ENCODE results near the gene FNDC10. TPM values are rescaled to one million over a fixed set of nuclear protein-coding genes. Genes with fewer than 3 reads are reported as not detected.
A peak's percentile ranks its signal among the peaks of the same experiment; 100 is the strongest.

Gene FNDC10
- total and polyA plus RNA-seq, 9 of the 15 experiments (the other 6 are each of a cell fraction or from before 2014, with no cell fraction given): 0.08 to 6.3 (median 1.6) TPM

DNA sequence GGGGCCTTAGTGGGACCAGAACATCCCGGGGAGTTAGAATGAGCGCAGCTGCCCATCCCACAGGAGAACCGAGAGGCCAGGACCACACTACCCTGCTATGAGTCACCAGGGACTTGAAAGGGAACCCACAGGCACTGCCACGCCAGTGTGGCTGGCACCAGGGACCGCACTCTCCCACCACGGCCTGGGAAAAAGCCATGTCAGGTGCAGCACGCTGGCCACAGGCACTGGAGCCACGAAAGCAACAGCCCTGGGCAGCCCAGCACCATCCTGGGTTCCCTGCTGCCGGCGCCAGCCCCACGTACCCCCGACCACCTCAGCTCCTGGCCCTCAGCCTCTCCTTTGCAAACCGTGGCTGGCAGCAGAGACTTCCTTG is 45.4 kb downstream of the FNDC10 start:
- no peaks in the 10 kb centered on the region; the same call in 1 of the 2 replicates for H3K9me3 ChIP-seq (replicated peaks; ENCODE audit: control insufficient read depth, insufficient read depth, low read depth, low read length)
- no peak overlapping the region for H3K27ac ChIP-seq (ENCODE audit: extremely low read depth, low read depth, low read length)
- no TSS peak for BruUV-seq (replicated peaks)
- ATAC-seq (no peak), FAIRE-seq (no peak), DNase-seq (ENCODE audit: extremely low read depth in 1 of 4, low spot score in 3 of 4) (no peak)
- POLR2A ChIA-PET: interaction anchor here (0.6 to 5.0 kb wide), 6 partner anchors 9 to 59 kb away, joined by 3 to 36 read pairs (median 6); no protein-coding TSS in a partner anchor
- peaks cover 0 to 38% of the 10 kb centered on the region in 2 experiments; a peak in 3 of 5 replicates for H3K4me1 ChIP-seq (replicated peaks in 1 of 2; ENCODE audit: control insufficient read depth in 2 of 2, insufficient read depth in 2 of 2, low read length in 2 of 2)
- H2AFZ ChIP-seq (ENCODE audit: low read depth, low read length): no peak overlapping the region
- in situ Hi-C loops (cut with MboI) (no loop called here), intact Hi-C loops (cut with micrococcal nuclease) (no loop called here)
- peaks cover 10% of the 10 kb centered on the region for H3K9me1 ChIP-seq (ENCODE audit: control insufficient read depth, insufficient read depth, low read length)
- no peak overlapping the region for H3K4me2 ChIP-seq (ENCODE audit: insufficient read depth, low read length)
- TF ChIP-seq, protein P1, sequence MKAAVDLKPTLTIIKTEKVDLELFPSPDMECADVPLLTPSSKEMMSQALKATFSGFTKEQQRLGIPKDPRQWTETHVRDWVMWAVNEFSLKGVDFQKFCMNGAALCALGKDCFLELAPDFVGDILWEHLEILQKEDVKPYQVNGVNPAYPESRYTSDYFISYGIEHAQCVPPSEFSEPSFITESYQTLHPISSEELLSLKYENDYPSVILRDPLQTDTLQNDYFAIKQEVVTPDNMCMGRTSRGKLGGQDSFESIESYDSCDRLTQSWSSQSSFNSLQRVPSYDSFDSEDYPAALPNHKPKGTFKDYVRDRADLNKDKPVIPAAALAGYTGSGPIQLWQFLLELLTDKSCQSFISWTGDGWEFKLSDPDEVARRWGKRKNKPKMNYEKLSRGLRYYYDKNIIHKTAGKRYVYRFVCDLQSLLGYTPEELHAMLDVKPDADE (conservative IDR thresholded peaks at IDR 0.05; ENCODE audit: control insufficient read depth, low read depth, low read length): 0 out of 2 replicates have a peak, but pooled peaks have one; percentile 27
- TF ChIP-seq ZNF282 (CRISPR knock-in tag; IDR thresholded peaks at IDR 0.05): 0 out of 2 replicates have a peak, but pooled peaks have one; percentile 25
- TF ChIP-seq SUPT5H (IDR thresholded peaks at IDR 0.05): peak; percentile 43; the same call in 1 of the 2 replicates
- no peak for TF ChIP-seq ZNF239 (CRISPR knock-in tag; IDR thresholded peaks at IDR 0.05)
- no peak for TF ChIP-seq FOSL1 (tag; conservative IDR thresholded peaks at IDR 0.05)
- peak; percentile 67 for TF ChIP-seq POLR2G (IDR thresholded peaks at IDR 0.05; ENCODE audit: low read depth, low read length)
- TF ChIP-seq ZNF408 (CRISPR knock-in tag; IDR thresholded peaks at IDR 0.05; ENCODE audit: low read depth): no peak
- TF ChIP-seq ZNF24 (IDR thresholded peaks at IDR 0.05): no peak
- TF ChIP-seq, protein P2, sequence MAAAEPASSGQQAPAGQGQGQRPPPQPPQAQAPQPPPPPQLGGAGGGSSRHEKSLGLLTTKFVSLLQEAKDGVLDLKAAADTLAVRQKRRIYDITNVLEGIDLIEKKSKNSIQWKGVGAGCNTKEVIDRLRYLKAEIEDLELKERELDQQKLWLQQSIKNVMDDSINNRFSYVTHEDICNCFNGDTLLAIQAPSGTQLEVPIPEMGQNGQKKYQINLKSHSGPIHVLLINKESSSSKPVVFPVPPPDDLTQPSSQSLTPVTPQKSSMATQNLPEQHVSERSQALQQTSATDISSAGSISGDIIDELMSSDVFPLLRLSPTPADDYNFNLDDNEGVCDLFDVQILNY (CRISPR knock-in tag; IDR thresholded peaks at IDR 0.05): 0 out of 2 replicates have a peak, but pooled peaks have one; percentile 60
- peak; percentile 48 for TF ChIP-seq POLR2B (IDR thresholded peaks at IDR 0.05; ENCODE audit: low read depth, partially characterized antibody)
- TF ChIP-seq MYBL2 (IDR thresholded peaks at IDR 0.05; ENCODE audit: low read depth): no peak
- TF ChIP-seq MYBL2 (CRISPR knock-in tag; IDR thresholded peaks at IDR 0.05; ENCODE audit: borderline replicate concordance): 0 out of 2 replicates have a peak, but pooled peaks have one; percentile 14
- WGBS (ENCODE audit: insufficient coverage, low coverage, missing lambda C conversion rate): 90% methylated on average over 13 of the region's 13 CpGs
- no peaks in the 10 kb centered on the region for H3K27me3 ChIP-seq (ENCODE audit: control insufficient read depth in 2 of 2, insufficient read depth in 2 of 2, low read length in 2 of 2)
- H3K4me3 ChIP-seq: no peak overlapping the region
- peaks cover 54% of the 10 kb centered on the region for H3K79me2 ChIP-seq (ENCODE audit: control insufficient read depth, insufficient read depth, low read length)
- CTCF ChIA-PET (ENCODE audit: low intra/inter-chr PET ratio): no interaction called here
- peaks cover 30% of the 10 kb centered on the region; the same call in 1 of the 2 replicates for H4K20me1 ChIP-seq (replicated peaks; ENCODE audit: control insufficient read depth, insufficient read depth, low read length)
- peaks cover 55% of the 10 kb centered on the region; the same call in 2 of the 3 replicates for H3K36me3 ChIP-seq (ENCODE audit: control insufficient read depth, insufficient read depth, low read length)
- peak overlapping the region in 1 of 2 experiments; percentile 46; a peak in 1 of 4 replicates for H3K9ac ChIP-seq (ENCODE audit: insufficient read depth in 1 of 2, low read depth in 2 of 2, low read length in 2 of 2)

All from K562 (cell line).